ENCODE measurements around the gene TSPO.

The TSPO gene

GRCh38 chr22:43150731-43151206 is 590 bp upstream of the TSPO start:
- no peak overlapping the region for H2AFZ ChIP-seq (ENCODE audit: low read length, unreplicated experiment)
- no peak overlapping the region for H3K27ac ChIP-seq (ENCODE audit: low read depth, low read length)
- peaks cover 7% of the 10 kb centered on the region for H3K4me1 ChIP-seq (ENCODE audit: control insufficient read depth, insufficient read depth, low read length, unreplicated experiment)
- peaks cover 34% of the 10 kb centered on the region for H3K79me2 ChIP-seq (ENCODE audit: control insufficient read depth, insufficient read depth, low read length, unreplicated experiment)
- peak overlapping the region; percentile 91 for H3K4me3 ChIP-seq (ENCODE audit: low read depth, low read length)
- H3K27me3 ChIP-seq (ENCODE audit: insufficient read depth, low read length): no peaks in the 10 kb centered on the region
- no peaks in the 10 kb centered on the region for H3K36me3 ChIP-seq (ENCODE audit: insufficient read depth, low read length)

DNA sequence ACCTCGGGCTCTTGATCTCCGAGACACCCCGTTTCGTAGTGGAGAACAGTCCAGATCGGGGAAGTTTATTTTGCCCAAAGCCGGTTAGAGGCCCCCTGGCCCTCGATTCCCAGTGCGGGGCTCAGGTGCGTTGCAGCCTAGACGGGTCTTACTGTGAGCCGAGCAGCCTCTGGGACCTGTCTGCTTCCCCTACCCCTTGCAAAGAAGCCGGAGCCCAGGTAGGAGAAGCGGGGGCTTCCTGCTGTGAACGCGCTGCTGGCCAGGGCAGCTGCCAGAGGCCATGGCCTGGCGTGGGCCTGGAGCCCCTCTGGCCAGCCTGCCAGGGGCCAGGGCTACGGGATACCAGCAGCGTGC is 621 bp downstream of the TSPO start:
- Histone ChIP-seq H3K79me2 (ENCODE audit: control insufficient read depth, insufficient read depth, low read length, unreplicated experiment) (peaks cover 44% of the 10 kb centered on the region), H3K27ac (ENCODE audit: low read depth, low read length) (peak overlapping the region; percentile 47), H2AFZ (ENCODE audit: low read length, unreplicated experiment) (no peak overlapping the region), H3K36me3 (ENCODE audit: insufficient read depth, low read length) (no peaks in the 10 kb centered on the region), H3K27me3 (ENCODE audit: insufficient read depth, low read length) (no peaks in the 10 kb centered on the region), H3K4me1 (ENCODE audit: control insufficient read depth, insufficient read depth, low read length, unreplicated experiment) (peaks cover 8% of the 10 kb centered on the region), H3K4me3 (ENCODE audit: low read depth, low read length) (peak overlapping the region; percentile 91)

DNA sequence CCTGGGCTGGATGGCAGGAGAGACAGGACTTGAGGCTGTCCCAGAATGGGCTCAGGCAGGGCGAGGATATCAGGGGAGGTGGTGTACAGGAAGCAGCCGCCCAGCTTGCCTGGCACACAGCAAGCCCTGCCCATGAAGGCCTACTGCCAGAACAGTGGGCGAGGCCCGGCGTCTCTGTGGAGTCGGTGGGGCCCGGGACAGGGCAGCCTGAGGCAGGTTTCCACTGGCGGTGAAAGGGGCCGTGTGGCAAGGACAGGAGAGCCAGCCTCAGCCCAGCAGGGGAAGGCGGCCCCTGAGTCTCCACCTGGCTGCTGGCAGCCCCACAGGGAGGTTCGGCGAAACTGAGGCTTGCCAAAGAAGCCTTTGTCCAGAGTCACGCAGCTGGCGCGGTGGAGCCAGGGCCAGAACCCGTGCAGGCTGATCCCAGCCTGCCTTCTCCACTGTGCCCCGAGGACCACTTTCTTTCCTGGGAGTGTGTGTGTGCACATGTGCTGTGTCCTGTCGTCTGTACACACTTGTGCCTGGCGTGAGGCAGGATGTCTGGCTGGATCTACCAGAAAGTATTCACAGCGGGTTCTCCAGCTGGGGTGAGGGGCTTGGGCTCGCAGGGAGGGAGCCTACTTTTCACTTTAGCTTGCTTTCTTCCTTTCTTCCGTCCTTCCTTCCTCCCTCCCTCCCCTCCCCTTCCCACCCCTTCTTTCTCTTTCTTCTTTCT is 1.2 kb downstream of the TSPO start:
- no peak overlapping the region for H2AFZ ChIP-seq (ENCODE audit: low read length, unreplicated experiment)
- H3K4me1 ChIP-seq (ENCODE audit: control insufficient read depth, insufficient read depth, low read length, unreplicated experiment): peaks cover 8% of the 10 kb centered on the region
- H3K36me3 ChIP-seq (ENCODE audit: insufficient read depth, low read length): no peaks in the 10 kb centered on the region
- H3K27me3 ChIP-seq (ENCODE audit: insufficient read depth, low read length): no peaks in the 10 kb centered on the region
- H3K79me2 ChIP-seq (ENCODE audit: control insufficient read depth, insufficient read depth, low read length, unreplicated experiment): peaks cover 44% of the 10 kb centered on the region
- H3K4me3 ChIP-seq (ENCODE audit: low read depth, low read length): peak overlapping the region; percentile 91
- peak overlapping the region; percentile 47 for H3K27ac ChIP-seq (ENCODE audit: low read depth, low read length)

- H3K79me2 ChIP-seq (ENCODE audit: control insufficient read depth, insufficient read depth, low read length, unreplicated experiment): peaks cover 58% of the 10 kb centered on the region
- no peak overlapping the region for H3K4me3 ChIP-seq (ENCODE audit: low read depth, low read length)
- H3K36me3 ChIP-seq (ENCODE audit: insufficient read depth, low read length): no peaks in the 10 kb centered on the region
- H3K4me1 ChIP-seq (ENCODE audit: control insufficient read depth, insufficient read depth, low read length, unreplicated experiment): peaks cover 8% of the 10 kb centered on the region
- H3K27me3 ChIP-seq (ENCODE audit: insufficient read depth, low read length): no peaks in the 10 kb centered on the region
- no peak overlapping the region for H3K27ac ChIP-seq (ENCODE audit: low read depth, low read length)
- no peak overlapping the region for H2AFZ ChIP-seq (ENCODE audit: low read length, unreplicated experiment)
These were observed 2.5 kb downstream of the TSPO start for GRCh38 chr22:43153899-43154298.

GRCh38 chr22:43154887-43155536 is 3.7 kb downstream of the TSPO start:
- Histone ChIP-seq H2AFZ (ENCODE audit: low read length, unreplicated experiment) (no peak overlapping the region), H3K27ac (ENCODE audit: low read depth, low read length) (no peak overlapping the region), H3K27me3 (ENCODE audit: insufficient read depth, low read length) (no peaks in the 10 kb centered on the region), H3K4me1 (ENCODE audit: control insufficient read depth, insufficient read depth, low read length, unreplicated experiment) (peaks cover 8% of the 10 kb centered on the region), H3K79me2 (ENCODE audit: control insufficient read depth, insufficient read depth, low read length, unreplicated experiment) (peaks cover 59% of the 10 kb centered on the region), H3K4me3 (ENCODE audit: low read depth, low read length) (no peak overlapping the region), H3K36me3 (ENCODE audit: insufficient read depth, low read length) (no peaks in the 10 kb centered on the region)

GRCh38 chr22:43155789-43156188 is 4.4 kb downstream of the TSPO start:
- Histone ChIP-seq H2AFZ (ENCODE audit: low read length, unreplicated experiment) (no peak overlapping the region), H3K4me1 (ENCODE audit: control insufficient read depth, insufficient read depth, low read length, unreplicated experiment) (peaks cover 8% of the 10 kb centered on the region), H3K79me2 (ENCODE audit: control insufficient read depth, insufficient read depth, low read length, unreplicated experiment) (peaks cover 59% of the 10 kb centered on the region), H3K27ac (ENCODE audit: low read depth, low read length) (no peak overlapping the region), H3K4me3 (ENCODE audit: low read depth, low read length) (no peak overlapping the region), H3K27me3 (ENCODE audit: insufficient read depth, low read length) (no peaks in the 10 kb centered on the region), H3K36me3 (ENCODE audit: insufficient read depth, low read length) (no peaks in the 10 kb centered on the region)

- H3K27ac ChIP-seq (ENCODE audit: low read depth, low read length): no peak overlapping the region
- no peaks in the 10 kb centered on the region for H3K36me3 ChIP-seq (ENCODE audit: insufficient read depth, low read length)
These were observed 5.1 kb downstream of the TSPO start for GRCh38 chr22:43156413-43156812.

GRCh38 chr22:43157874-43158546 is 6.7 kb downstream of the TSPO start:
- H3K27me3 ChIP-seq (ENCODE audit: insufficient read depth, low read length): no peaks in the 10 kb centered on the region
- H3K36me3 ChIP-seq (ENCODE audit: insufficient read depth, low read length): no peaks in the 10 kb centered on the region
- H3K79me2 ChIP-seq (ENCODE audit: control insufficient read depth, insufficient read depth, low read length, unreplicated experiment): peaks cover 44% of the 10 kb centered on the region
- H3K4me1 ChIP-seq (ENCODE audit: control insufficient read depth, insufficient read depth, low read length, unreplicated experiment): peaks cover 8% of the 10 kb centered on the region
- no peak overlapping the region for H2AFZ ChIP-seq (ENCODE audit: low read length, unreplicated experiment)
- no peak overlapping the region for H3K4me3 ChIP-seq (ENCODE audit: low read depth, low read length)
- no peak overlapping the region for H3K27ac ChIP-seq (ENCODE audit: low read depth, low read length)

More at GRCh38 chr22:43156413-43156812, 5.1 kb downstream of the TSPO start:
- Histone ChIP-seq H3K4me1 (ENCODE audit: control insufficient read depth, insufficient read depth, low read length, unreplicated experiment) (peaks cover 8% of the 10 kb centered on the region), H3K4me3 (ENCODE audit: low read depth, low read length) (no peak overlapping the region), H2AFZ (ENCODE audit: low read length, unreplicated experiment) (no peak overlapping the region), H3K27me3 (ENCODE audit: insufficient read depth, low read length) (no peaks in the 10 kb centered on the region), H3K79me2 (ENCODE audit: control insufficient read depth, insufficient read depth, low read length, unreplicated experiment) (peaks cover 59% of the 10 kb centered on the region)

- no peak overlapping the region for H3K27ac ChIP-seq (ENCODE audit: low read depth, low read length)
- peaks cover 40% of the 10 kb centered on the region for H3K79me2 ChIP-seq (ENCODE audit: control insufficient read depth, insufficient read depth, low read length, unreplicated experiment)
- no peak overlapping the region for H3K4me3 ChIP-seq (ENCODE audit: low read depth, low read length)
- no peaks in the 10 kb centered on the region for H3K36me3 ChIP-seq (ENCODE audit: insufficient read depth, low read length)
- no peaks in the 10 kb centered on the region for H3K27me3 ChIP-seq (ENCODE audit: insufficient read depth, low read length)
- no peak overlapping the region for H2AFZ ChIP-seq (ENCODE audit: low read length, unreplicated experiment)
- H3K4me1 ChIP-seq (ENCODE audit: control insufficient read depth, insufficient read depth, low read length, unreplicated experiment): peaks cover 6% of the 10 kb centered on the region
These were observed 7.6 kb downstream of the TSPO start for GRCh38 chr22:43158778-43159483.

DNA sequence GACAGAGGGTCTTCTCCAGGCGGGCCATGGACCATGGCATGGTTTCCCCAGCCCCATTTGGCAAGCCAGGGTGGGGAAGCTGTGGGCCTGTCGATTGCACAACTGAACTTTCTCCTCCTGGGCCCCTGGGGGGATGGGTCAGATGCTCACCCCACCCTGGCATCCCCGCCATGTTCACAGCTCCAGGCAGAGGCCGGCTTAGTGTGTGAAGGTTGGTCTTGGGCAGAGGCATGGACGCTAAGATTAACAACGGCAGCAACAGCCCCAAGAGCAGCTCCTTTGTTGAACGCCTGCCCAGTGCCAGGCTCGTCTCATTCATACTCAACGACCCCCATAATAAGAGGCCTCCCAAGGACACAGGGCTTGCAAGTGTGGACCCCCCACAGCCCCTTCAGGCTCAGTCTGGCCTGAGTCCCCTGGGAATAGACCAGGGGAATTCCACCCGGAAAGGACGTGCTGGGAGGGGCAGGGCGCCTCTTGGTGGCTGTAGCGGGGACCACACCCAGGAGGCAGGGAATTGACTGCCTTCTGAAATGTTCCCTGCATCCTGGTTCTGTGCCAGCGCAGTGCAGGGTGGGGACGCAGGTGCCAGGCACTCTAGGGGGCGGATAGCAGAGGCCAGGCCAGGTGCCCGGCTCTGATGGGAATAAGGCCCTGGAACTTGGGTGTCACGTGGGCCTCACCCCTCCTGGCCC is 8.3 kb downstream of the TSPO start:
- H3K4me3 ChIP-seq (ENCODE audit: low read depth, low read length): no peak overlapping the region
- H3K4me1 ChIP-seq (ENCODE audit: control insufficient read depth, insufficient read depth, low read length, unreplicated experiment): peaks cover 5% of the 10 kb centered on the region
- H3K36me3 ChIP-seq (ENCODE audit: insufficient read depth, low read length): no peaks in the 10 kb centered on the region
- H3K27ac ChIP-seq (ENCODE audit: low read depth, low read length): no peak overlapping the region
- H3K27me3 ChIP-seq (ENCODE audit: insufficient read depth, low read length): no peaks in the 10 kb centered on the region
- peaks cover 34% of the 10 kb centered on the region for H3K79me2 ChIP-seq (ENCODE audit: control insufficient read depth, insufficient read depth, low read length, unreplicated experiment)
- H2AFZ ChIP-seq (ENCODE audit: low read length, unreplicated experiment): no peak overlapping the region
